DOHH2 (cell line): Measurements from ENCODE around the gene SCAMP1.

ENCODE experiments used
- EZH2phosphoT487 ChIP-seq: fragments of 200-600 bp; sonication (generic); IDR thresholded peaks from 2 replicates; pipeline ENCODE4 v1.6.1; 2017; ENCODE audit warnings: borderline replicate concordance, mild to moderate bottlenecking, antibody characterized with exemption, low read length, moderate library complexity, mixed read lengths
- TF ChIP-seq, protein P1 (sequence below): fragments of 200-600 bp; sonication (generic); IDR thresholded peaks from one replicate; pipeline ENCODE4 v1.5.1; 2014; ENCODE audit warnings: antibody characterized with exemption, mild to moderate bottlenecking, low read depth, low read length; ENCODE audit not compliant: poor library complexity, severe bottlenecking

GRCh38 chr5:78449103-78449502 lies 88.7 kb downstream of the SCAMP1 start:
- TF ChIP-seq, protein P1, sequence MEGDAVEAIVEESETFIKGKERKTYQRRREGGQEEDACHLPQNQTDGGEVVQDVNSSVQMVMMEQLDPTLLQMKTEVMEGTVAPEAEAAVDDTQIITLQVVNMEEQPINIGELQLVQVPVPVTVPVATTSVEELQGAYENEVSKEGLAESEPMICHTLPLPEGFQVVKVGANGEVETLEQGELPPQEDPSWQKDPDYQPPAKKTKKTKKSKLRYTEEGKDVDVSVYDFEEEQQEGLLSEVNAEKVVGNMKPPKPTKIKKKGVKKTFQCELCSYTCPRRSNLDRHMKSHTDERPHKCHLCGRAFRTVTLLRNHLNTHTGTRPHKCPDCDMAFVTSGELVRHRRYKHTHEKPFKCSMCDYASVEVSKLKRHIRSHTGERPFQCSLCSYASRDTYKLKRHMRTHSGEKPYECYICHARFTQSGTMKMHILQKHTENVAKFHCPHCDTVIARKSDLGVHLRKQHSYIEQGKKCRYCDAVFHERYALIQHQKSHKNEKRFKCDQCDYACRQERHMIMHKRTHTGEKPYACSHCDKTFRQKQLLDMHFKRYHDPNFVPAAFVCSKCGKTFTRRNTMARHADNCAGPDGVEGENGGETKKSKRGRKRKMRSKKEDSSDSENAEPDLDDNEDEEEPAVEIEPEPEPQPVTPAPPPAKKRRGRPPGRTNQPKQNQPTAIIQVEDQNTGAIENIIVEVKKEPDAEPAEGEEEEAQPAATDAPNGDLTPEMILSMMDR: no peak
- TF ChIP-seq EZH2phosphoT487: no peak
